Activated T-cell treated with anti-CD3 and anti-CD28 coated beads for 4 hours (primary cell): Measurements from ENCODE around the gene IL22.
A peak's percentile ranks its signal among the peaks of the same experiment; 100 is the strongest.

Experiments used
- DNase-seq: peaks from one replicate; pipeline ENCODE4 v3.0.0-alpha.2; 2020

Gene IL22

GRCh38 chr12:68253504-68253903, at the start of gene IL22:
TSS of gene IL22 (minus strand) at chr12:68253604. CDS start at chr12:68253448, 156 bp downstream.
- DNase-seq: no peak

- DNase-seq: no peak
These were observed 44.5 kb upstream of the IL22 start for GRCh38 chr12:68297929-68298328.

- no peak for DNase-seq
These were observed 40.8 kb upstream of the IL22 start for GRCh38 chr12:68294251-68294650.

GRCh38 chr12:68293347-68293746, 39.9 kb upstream of the IL22 start:
- DNase-seq: no peak

- DNase-seq: no peak
These were observed 38.9 kb upstream of the IL22 start for GRCh38 chr12:68292151-68292943.

GRCh38 chr12:68291396-68292036, 38.1 kb upstream of the IL22 start:
- DNase-seq: no peak

GRCh38 chr12:68290126-68290525, 36.7 kb upstream of the IL22 start:
- DNase-seq: peak; percentile 18

GRCh38 chr12:68287106-68287505, 33.7 kb upstream of the IL22 start:
- no peak for DNase-seq

GRCh38 chr12:68286396-68286795, 33.0 kb upstream of the IL22 start:
- DNase-seq: no peak

- DNase-seq: no peak
These were observed 32.1 kb upstream of the IL22 start for GRCh38 chr12:68285541-68285940.

GRCh38 chr12:68281322-68282077, 28.1 kb upstream of the IL22 start:
- DNase-seq: no peak

- no peak for DNase-seq
These were observed 26.8 kb upstream of the IL22 start for GRCh38 chr12:68280240-68280639.

- DNase-seq: no peak
These were observed 26.0 kb upstream of the IL22 start for GRCh38 chr12:68279227-68280054.

GRCh38 chr12:68276402-68276930, 23.1 kb upstream of the IL22 start:
- DNase-seq: no peak

GRCh38 chr12:68272732-68273131, 19.3 kb upstream of the IL22 start:
- no peak for DNase-seq

- no peak for DNase-seq
These were observed 17.9 kb upstream of the IL22 start for GRCh38 chr12:68271346-68271745.

GRCh38 chr12:68270358-68270757, 17.0 kb upstream of the IL22 start:
- DNase-seq: no peak

- DNase-seq: no peak
These were observed 16.4 kb upstream of the IL22 start for GRCh38 chr12:68269779-68270178.

GRCh38 chr12:68268967-68269366, 15.6 kb upstream of the IL22 start:
- no peak for DNase-seq

GRCh38 chr12:68267892-68268396, 14.5 kb upstream of the IL22 start:
- DNase-seq: no peak

- DNase-seq: no peak
These were observed 11.5 kb upstream of the IL22 start for GRCh38 chr12:68264857-68265256.

- DNase-seq: no peak
These were observed 10.9 kb upstream of the IL22 start for GRCh38 chr12:68264158-68264855.
